CD4-positive, alpha-beta T cell (primary cell): ENCODE data around the gene PLCL2. TPM values are rescaled to one million over a fixed set of nuclear protein-coding genes. Genes with fewer than 3 reads are reported as not detected.

Source experiments
- ATAC-seq: fragments of 200-7000 bp; cut with Tn5 transposase; one replicate; pipeline ENCODE4 v1.10.0; 2022; ENCODE audit warnings: mild to moderate bottlenecking; ENCODE audit not compliant: poor library complexity
- CTCF ChIA-PET: fragments of 350-600 bp; sonication (Branson Sonifier 250); formaldehyde crosslinking; loops from one replicate; lab custom pipeline; 2021; ENCODE audit warnings: antibody characterized with exemption, inconsistent platforms; lab: Charles Lee
- POLR2A ChIA-PET: fragments of 350-600 bp; sonication (Branson Sonifier 250); formaldehyde crosslinking; loops from one replicate; lab custom pipeline; 2021; ENCODE audit warnings: antibody characterized with exemption, inconsistent platforms; lab: Charles Lee
- DNase-seq, 14 experiments: peaks; one replicate each; pipeline ENCODE4 v3.0.0-alpha.2; 2013 to 2020; ENCODE audit warnings: mixed read lengths in 2 of 14
- H3K27ac ChIP-seq, 2 donors: one replicate each; pipeline versions ENCODE4 v1.5.1 to v1.7.0; 2013; ENCODE audit warnings: low read length in 2 of 2, low read depth in 1 of 2, mild to moderate bottlenecking in 1 of 2
- H3K27me3 ChIP-seq, 2 experiments: 1 replicate in 1 of 2; 2 replicates in 1 of 2; pipeline versions ENCODE4 v1.6.1 to v1.7.0; 2013; ENCODE audit warnings: low read length in 2 of 2, control low read depth in 1 of 2, mild to moderate bottlenecking in 1 of 2, moderate library complexity in 1 of 2; ENCODE audit not compliant: insufficient read depth in 2 of 2, control insufficient read depth in 1 of 2
- H3K36me3 ChIP-seq: one replicate; pipeline ENCODE4 v1.6.1; 2013; ENCODE audit warnings: low read length, control low read depth; ENCODE audit not compliant: insufficient read depth
- H3K4me1 ChIP-seq: one replicate; pipeline ENCODE4 v1.6.1; 2013; ENCODE audit warnings: low read length, control low read depth; ENCODE audit not compliant: insufficient read depth
- H3K4me3 ChIP-seq: one replicate; pipeline ENCODE4 v1.5.1; 2013; ENCODE audit warnings: mild to moderate bottlenecking, low read length, moderate library complexity
- H3K9me3 ChIP-seq, 2 experiments: 1 replicate in 1 of 2; 2 replicates in 1 of 2; pipeline versions ENCODE4 v1.6.1 to v1.7.0; 2013; ENCODE audit warnings: low read length in 2 of 2, mild to moderate bottlenecking in 2 of 2, control low read depth in 1 of 2, moderate library complexity in 1 of 2; ENCODE audit not compliant: control insufficient read depth in 1 of 2, insufficient read depth in 1 of 2
- H3K27ac Mint-ChIP-seq: one replicate; pipeline ENCODE4 v1.8.0; 2020; ENCODE audit warnings: mixed read lengths
- H3K27me3 Mint-ChIP-seq: one replicate; pipeline ENCODE4 v1.8.0; 2021; ENCODE audit warnings: mixed read lengths
- H3K36me3 Mint-ChIP-seq: one replicate; pipeline ENCODE4 v1.8.0; 2021; ENCODE audit warnings: low read depth, mixed read lengths
- H3K4me1 Mint-ChIP-seq: one replicate; pipeline ENCODE4 v1.8.0; 2021; ENCODE audit warnings: low read depth, mixed read lengths
- H3K4me3 Mint-ChIP-seq: one replicate; pipeline ENCODE4 v1.8.0; 2020; ENCODE audit warnings: mild to moderate bottlenecking, mixed read lengths
- H3K9me3 Mint-ChIP-seq: one replicate; pipeline ENCODE4 v1.8.0; 2020; ENCODE audit warnings: mixed read lengths
- CTCF ChIP-seq: fragments of 200-600 bp; IDR thresholded peaks from one replicate; pipeline ENCODE4 v1.8.0; 2022; ENCODE audit warnings: antibody characterized with exemption, mild to moderate bottlenecking
- intact Hi-C, 2 experiments: fragments of 100-400 bp; cut with DNase I in 1 of 2; cut with micrococcal nuclease in 1 of 2; formaldehyde crosslinking; loops; one replicate each; pipeline versions ENCODE4 v1.15.1 to v1.9.0; 2023 to 2025; cut with DNase I, micrococcal nuclease
- total RNA-seq, 174 experiments: library from RNA in 2 of 174; stranded (reverse) in 2 of 174; gene quantifications; one replicate each; pipeline ENCODE4 v1.2.3 and lab custom pipeline; 2021 to 2026

PLCL2 gene
- total RNA-seq, 2 experiments from 2014 or later, result 35.1 to 36.3 TPM

- no peak for TF ChIP-seq CTCF
- Histone ChIP-seq H3K4me1 (peaks cover 27% of the 10 kb centered on the region), H3K27me3 (no peaks in the 10 kb centered on the region), H3K9me3 (no peaks in the 10 kb centered on the region), H3K27ac (no peak overlapping the region), H3K4me3 (no peak overlapping the region), H3K36me3 (no peaks in the 10 kb centered on the region)
- no peaks in the 10 kb centered on the region for H3K27me3 Mint-ChIP-seq
- intact Hi-C loops, result no loop called here
- POLR2A ChIA-PET, result no interaction called here
- H3K27ac Mint-ChIP-seq, result no peak overlapping the region
- peaks cover 4% of the 10 kb centered on the region for H3K9me3 Mint-ChIP-seq
- ATAC-seq (no peak), DNase-seq (no peak)
- peaks cover 4% of the 10 kb centered on the region for H3K36me3 Mint-ChIP-seq
- H3K4me3 Mint-ChIP-seq, result peak overlapping the region; percentile 54
- CTCF ChIA-PET, result no interaction called here
- H3K4me1 Mint-ChIP-seq, result peaks cover 91% of the 10 kb centered on the region
These were observed 115.1 kb downstream of the PLCL2 start for GRCh38 chr3:16999871-17000270.

DNA sequence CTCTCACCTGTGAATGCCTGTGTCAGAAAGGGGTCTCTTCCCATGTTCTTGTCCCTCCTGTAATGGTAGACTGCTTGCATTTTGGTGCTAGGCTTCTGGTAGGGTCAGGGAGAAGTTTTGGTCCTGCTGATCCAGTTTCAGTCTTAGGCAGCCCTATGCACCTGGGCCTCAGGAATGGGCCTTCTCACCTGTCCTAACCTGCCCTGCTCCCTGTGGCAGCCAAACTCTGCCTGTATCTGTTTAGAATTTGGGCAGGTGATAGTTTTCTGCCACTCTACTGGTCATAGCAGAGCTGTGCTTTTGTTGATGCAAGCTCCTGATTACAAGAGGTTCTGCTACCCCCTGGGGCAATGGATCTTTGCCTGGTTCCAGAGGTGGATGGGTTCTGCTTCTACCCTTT, 118.7 kb downstream of the PLCL2 start:
- H3K4me1 Mint-ChIP-seq, result peaks cover 90% of the 10 kb centered on the region
- CTCF ChIA-PET, result interaction anchor here (0.6 kb wide), 1 partner anchor 163 kb away, joined by 3 read pairs; no protein-coding TSS in a partner anchor

GRCh38 chr3:17006132-17006852, 121.5 kb downstream of the PLCL2 start:
- TF ChIP-seq CTCF, result no peak
- Mint-ChIP-seq H3K4me1 (peaks cover 77% of the 10 kb centered on the region), H3K36me3 (peaks cover 31% of the 10 kb centered on the region), H3K27ac (peak overlapping the region; percentile 50), H3K9me3 (no peaks in the 10 kb centered on the region), H3K27me3 (no peaks in the 10 kb centered on the region), H3K4me3 (peak overlapping the region; percentile 8)
- ChIA-PET CTCF (interaction anchor here (0.8 kb wide), 1 partner anchor 177 kb away, joined by 3 read pairs; no protein-coding TSS in a partner anchor), POLR2A (interaction anchor here (0.6 to 0.8 kb wide), 2 partner anchors 216 to 567 kb away, joined by 3 read pairs; no protein-coding TSS in a partner anchor)
- H3K9me3 ChIP-seq, result no peaks in the 10 kb centered on the region
- DNase-seq (no peak), ATAC-seq (no peak)
- intact Hi-C loops, result no loop called here
- H3K27ac ChIP-seq, result no peak overlapping the region
- H3K27me3 ChIP-seq, result no peaks in the 10 kb centered on the region
- H3K4me3 ChIP-seq, result no peak overlapping the region
- H3K36me3 ChIP-seq, result peaks cover 19% of the 10 kb centered on the region
- H3K4me1 ChIP-seq, result peaks cover 21% of the 10 kb centered on the region

More for the DNA sequence above, 118.7 kb downstream of the PLCL2 start:
- POLR2A ChIA-PET, result no interaction called here
- H3K4me3 Mint-ChIP-seq, result no peak overlapping the region
- Histone ChIP-seq H3K36me3 (no peaks in the 10 kb centered on the region), H3K27ac (no peak overlapping the region), H3K4me3 (no peak overlapping the region), H3K4me1 (peaks cover 21% of the 10 kb centered on the region), H3K9me3 (no peaks in the 10 kb centered on the region), H3K27me3 (no peaks in the 10 kb centered on the region)
- no peak for TF ChIP-seq CTCF
- H3K36me3 Mint-ChIP-seq, result peaks cover 7% of the 10 kb centered on the region
- ATAC-seq (no peak), DNase-seq (no peak)
- peaks cover 4% of the 10 kb centered on the region for H3K9me3 Mint-ChIP-seq
- H3K27me3 Mint-ChIP-seq, result no peaks in the 10 kb centered on the region
- intact Hi-C loops, result no loop called here
- H3K27ac Mint-ChIP-seq, result peak overlapping the region; percentile 43
